ENCODE measurements around the gene LPAR6.
"Not testable (repeated sequence)": the region's sequence is repeated elsewhere in the genome, so short reads cannot be mapped to it uniquely, and the experiment has no call there.

The LPAR6 gene

GRCh38 chr13:48434200-48434599 is 21.3 kb upstream of the LPAR6 start:
- TF ChIP-seq CTCF (IDR thresholded peaks at IDR 0.05), result no peak

GRCh38 chr13:48431987-48432615 is 19.2 kb upstream of the LPAR6 start:
- Histone ChIP-seq H3K4me1 (ENCODE audit: control insufficient read depth in 1 of 2, insufficient read depth in 1 of 2, low read depth in 1 of 2, low read length in 1 of 2) (no peaks in the 10 kb centered on the region), H3K27ac (no peak overlapping the region), H3K9me3 (no peaks in the 10 kb centered on the region)

More at GRCh38 chr13:48434200-48434599, 21.3 kb upstream of the LPAR6 start:
- Histone ChIP-seq H3K27me3 (no peaks in the 10 kb centered on the region), H3K4me3 (ENCODE audit: low read depth in 1 of 2, low read length in 1 of 2) (no peak overlapping the region), H3K36me3 (no peaks in the 10 kb centered on the region), H3K27ac (no peak overlapping the region), H3K4me1 (ENCODE audit: control insufficient read depth in 1 of 2, insufficient read depth in 1 of 2, low read depth in 1 of 2, low read length in 1 of 2) (no peaks in the 10 kb centered on the region), H3K9me3 (no peaks in the 10 kb centered on the region)

GRCh38 chr13:48431431-48431830 is 18.5 kb upstream of the LPAR6 start:
- no peak for TF ChIP-seq CTCF (IDR thresholded peaks at IDR 0.05)
- Histone ChIP-seq H3K27ac (no peak overlapping the region), H3K36me3 (no peaks in the 10 kb centered on the region), H3K4me3 (ENCODE audit: low read depth in 1 of 2, low read length in 1 of 2) (no peak overlapping the region), H3K27me3 (no peaks in the 10 kb centered on the region), H3K4me1 (ENCODE audit: control insufficient read depth in 1 of 2, insufficient read depth in 1 of 2, low read depth in 1 of 2, low read length in 1 of 2) (no peaks in the 10 kb centered on the region), H3K9me3 (no peaks in the 10 kb centered on the region)

More at GRCh38 chr13:48431987-48432615, 19.2 kb upstream of the LPAR6 start:
- no peak overlapping the region for H3K4me3 ChIP-seq (ENCODE audit: low read depth in 1 of 2, low read length in 1 of 2)
- H3K27me3 ChIP-seq, result no peaks in the 10 kb centered on the region
- no peaks in the 10 kb centered on the region for H3K36me3 ChIP-seq
- no peak for TF ChIP-seq CTCF (IDR thresholded peaks at IDR 0.05)

- Histone ChIP-seq H3K27me3 (no peaks in the 10 kb centered on the region), H3K36me3 (no peaks in the 10 kb centered on the region), H3K4me3 (ENCODE audit: low read depth in 1 of 2, low read length in 1 of 2) (no peak overlapping the region), H3K4me1 (ENCODE audit: control insufficient read depth in 1 of 2, insufficient read depth in 1 of 2, low read depth in 1 of 2, low read length in 1 of 2) (no peaks in the 10 kb centered on the region), H3K9me3 (no peaks in the 10 kb centered on the region), H3K27ac (no peak overlapping the region)
- no peak for TF ChIP-seq CTCF (IDR thresholded peaks at IDR 0.05)
Measured at GRCh38 chr13:48429886-48430285, 17.0 kb upstream of the LPAR6 start.

GRCh38 chr13:48429036-48429435 is 16.1 kb upstream of the LPAR6 start:
- no peaks in the 10 kb centered on the region for H3K27me3 ChIP-seq
- no peaks in the 10 kb centered on the region for H3K36me3 ChIP-seq
- H3K4me1 ChIP-seq (ENCODE audit: control insufficient read depth in 1 of 2, insufficient read depth in 1 of 2, low read depth in 1 of 2, low read length in 1 of 2), result no peaks in the 10 kb centered on the region
- no peak overlapping the region for H3K4me3 ChIP-seq (ENCODE audit: low read depth in 1 of 2, low read length in 1 of 2)
- no peaks in the 10 kb centered on the region for H3K9me3 ChIP-seq
- no peak for TF ChIP-seq CTCF (IDR thresholded peaks at IDR 0.05)
- H3K27ac ChIP-seq, result no peak overlapping the region

- not testable (repeated sequence) for H3K36me3 ChIP-seq; H3K4me1 ChIP-seq (ENCODE audit: control insufficient read depth in 1 of 2, insufficient read depth in 1 of 2, low read depth in 1 of 2, low read length in 1 of 2); H3K4me3 ChIP-seq (ENCODE audit: low read depth in 1 of 2, low read length in 1 of 2); H3K9me3 ChIP-seq; H3K27me3 ChIP-seq
- H3K27ac ChIP-seq, result peak overlapping the region; percentile 19
Measured at GRCh38 chr13:48426755-48427298, 13.9 kb upstream of the LPAR6 start.
